GM23248 (cell line): ENCODE measurements around the gene RHO. TPM values are rescaled to one million over a fixed set of nuclear protein-coding genes. Genes with fewer than 3 reads are reported as not detected.

ENCODE experiments used
- DNase-seq: peaks from one replicate; pipeline ENCODE4 v3.0.0-alpha.2; 2015
- H2AFZ ChIP-seq: fragments of 200-600 bp; sonication (generic); 2 replicates; pipeline ENCODE4 v1.6.1; 2016; ENCODE audit warnings: antibody characterized with exemption
- H3F3A ChIP-seq: fragments of 200-600 bp; sonication (generic); 2 replicates; pipeline ENCODE4 v1.6.1; 2016; ENCODE audit warnings: mild to moderate bottlenecking, antibody characterized with exemption, mixed run types; ENCODE audit not compliant: insufficient read depth
- H3K27ac ChIP-seq: fragments of 200-600 bp; sonication (generic); 2 replicates; pipeline ENCODE4 v1.5.1; 2016; ENCODE audit warnings: mild to moderate bottlenecking
- H3K27me3 ChIP-seq: fragments of 200-600 bp; sonication (generic); replicated peaks from 2 replicates; pipeline ENCODE4 v1.6.1; 2016; ENCODE audit warnings: mild to moderate bottlenecking; ENCODE audit not compliant: insufficient read depth
- H3K36me3 ChIP-seq: fragments of 200-600 bp; sonication (generic); 2 replicates; pipeline ENCODE4 v1.6.1; 2016; ENCODE audit warnings: low read depth, mild to moderate bottlenecking
- H3K4me1 ChIP-seq: fragments of 200-600 bp; sonication (generic); 2 replicates; pipeline ENCODE4 v1.6.1; 2016; ENCODE audit warnings: mild to moderate bottlenecking; ENCODE audit not compliant: insufficient read depth
- H3K4me2 ChIP-seq: fragments of 200-600 bp; sonication (generic); one replicate; pipeline ENCODE4 v1.6.1; 2016; ENCODE audit warnings: mild to moderate bottlenecking; ENCODE audit not compliant: unreplicated experiment
- H3K4me3 ChIP-seq: fragments of 200-600 bp; sonication (generic); 2 replicates; pipeline ENCODE4 v1.5.1; 2016; ENCODE audit warnings: mild to moderate bottlenecking
- H3K79me2 ChIP-seq: fragments of 200-600 bp; sonication (generic); 2 replicates; pipeline ENCODE4 v1.6.1; 2016; ENCODE audit warnings: mild to moderate bottlenecking; ENCODE audit not compliant: insufficient read depth
- H3K9ac ChIP-seq: fragments of 200-600 bp; sonication (generic); 2 replicates; pipeline ENCODE4 v1.6.1; 2016; ENCODE audit warnings: mild to moderate bottlenecking
- H3K9me2 ChIP-seq: fragments of 200-600 bp; sonication (generic); 2 replicates; pipeline ENCODE4 v1.6.1; 2016; ENCODE audit warnings: mixed run types, mild to moderate bottlenecking, moderate library complexity; ENCODE audit not compliant: insufficient read depth
- H3K9me3 ChIP-seq: fragments of 200-600 bp; sonication (generic); one replicate; pipeline ENCODE4 v1.6.1; 2017; ENCODE audit warnings: low read depth
- H4K20me1 ChIP-seq: fragments of 200-600 bp; sonication (generic); 2 replicates; pipeline ENCODE4 v1.6.0; 2016; ENCODE audit not compliant: insufficient read depth
- EZH2 ChIP-seq: fragments of 200-600 bp; sonication (generic); IDR thresholded peaks from 2 replicates; pipeline ENCODE4 v1.6.1; 2018; ENCODE audit warnings: antibody characterized with exemption, mild to moderate bottlenecking; ENCODE audit not compliant: insufficient read depth, poor library complexity, severe bottlenecking
- EZH2phosphoT487 ChIP-seq: fragments of 200-600 bp; sonication (generic); IDR thresholded peaks from 2 replicates; pipeline ENCODE4 v1.6.1; 2018; ENCODE audit warnings: antibody characterized with exemption, moderate library complexity, mild to moderate bottlenecking, low read depth; ENCODE audit not compliant: insufficient read depth
- WGBS, 2 experiments: methylation state at CpG; one replicate each; pipeline ENCODE4 v1.1.6; 2015 to 2017; ENCODE audit warnings: low lambda C conversion rate in 2 of 2, low coverage in 1 of 2; ENCODE audit errors: missing lambda C conversion rate in 2 of 2; 5-methylcytosine and 5-hydroxymethylcytosine counted together
- in situ Hi-C: fragments of 300-500 bp; cut with MboI; formaldehyde crosslinking; loops from 2 replicates; pipeline ENCODE4 v1.15.0; 2020
- polyA plus RNA-seq: library from polyadenylated mRNA; unstranded; fragments of >200 nt; fragmentation: Nextera tagmentation; extraction: Ambion mirVana; gene quantifications from 2 replicates; pipeline ENCODE4 v1.2.1, GENCODE V29; 2016
- total RNA-seq: library from RNA; depleted of rRNA; stranded (reverse); fragments of >200 nt; shearing (Covaris generic); gene quantifications from 2 replicates; pipeline ENCODE4 v1.2.3, GENCODE V29; 2014

RHO gene
- total and polyA plus RNA-seq, 2 experiments from 2014 or later: not detected

DNA sequence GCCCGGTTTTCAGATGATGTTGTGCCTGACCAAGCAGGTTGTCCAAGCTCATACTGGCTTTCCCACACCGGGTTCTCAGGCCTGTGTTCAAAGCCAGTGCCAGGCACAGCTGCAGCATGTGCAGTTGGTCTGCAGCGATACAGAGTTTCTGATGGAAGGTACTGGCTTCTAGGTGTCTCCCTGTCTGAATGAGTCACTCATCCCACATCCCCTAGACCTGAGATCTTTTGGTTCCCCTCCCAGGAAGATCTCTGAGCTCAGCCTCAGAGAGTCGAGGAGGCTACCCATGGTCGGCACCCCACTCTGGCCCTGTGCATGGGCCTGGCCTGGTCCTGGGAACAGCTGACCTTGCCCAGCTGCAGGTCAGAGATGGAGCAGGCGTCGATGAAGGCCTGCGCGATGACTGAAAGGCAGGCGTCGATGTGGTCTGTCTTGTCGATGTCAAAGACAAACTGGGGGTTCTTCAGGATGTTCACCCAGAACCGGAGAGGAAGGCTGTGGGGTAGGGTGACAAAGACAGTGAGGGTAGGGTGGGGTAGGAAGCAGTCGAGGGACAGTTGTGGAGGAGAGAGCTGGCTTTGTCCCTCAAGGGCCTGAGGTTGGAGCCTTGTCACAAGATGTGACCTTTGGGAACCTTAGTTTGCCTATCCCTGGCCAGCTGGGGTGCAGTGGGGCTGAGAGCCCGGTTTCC lies 29.8 kb downstream of the RHO start:
- in situ Hi-C loops: no loop called here
- Histone ChIP-seq H3K4me2 (peak overlapping the region; percentile 33), H4K20me1 (no peaks in the 10 kb centered on the region), H3K9me3 (no peaks in the 10 kb centered on the region), H3K79me2 (no peaks in the 10 kb centered on the region), H3K4me3 (no peak overlapping the region), H3K27me3 (no peaks in the 10 kb centered on the region), H3F3A (peaks cover 29% of the 10 kb centered on the region; the same call in 1 of the 2 replicates), H3K4me1 (peaks cover 36% of the 10 kb centered on the region), H3K9me2 (no peaks in the 10 kb centered on the region), H3K9ac (peak overlapping the region; percentile 36), H3K36me3 (peaks cover 4% of the 10 kb centered on the region; the same call in 1 of the 2 replicates), H3K27ac (peak overlapping the region; percentile 65), H2AFZ (no peak overlapping the region)
- WGBS, 2 experiments: 77 to 83% methylated on average over 15 of the region's 15 CpGs
- DNase-seq: peak; percentile 28
- TF ChIP-seq EZH2: no peak
- no peak for TF ChIP-seq EZH2phosphoT487

DNA sequence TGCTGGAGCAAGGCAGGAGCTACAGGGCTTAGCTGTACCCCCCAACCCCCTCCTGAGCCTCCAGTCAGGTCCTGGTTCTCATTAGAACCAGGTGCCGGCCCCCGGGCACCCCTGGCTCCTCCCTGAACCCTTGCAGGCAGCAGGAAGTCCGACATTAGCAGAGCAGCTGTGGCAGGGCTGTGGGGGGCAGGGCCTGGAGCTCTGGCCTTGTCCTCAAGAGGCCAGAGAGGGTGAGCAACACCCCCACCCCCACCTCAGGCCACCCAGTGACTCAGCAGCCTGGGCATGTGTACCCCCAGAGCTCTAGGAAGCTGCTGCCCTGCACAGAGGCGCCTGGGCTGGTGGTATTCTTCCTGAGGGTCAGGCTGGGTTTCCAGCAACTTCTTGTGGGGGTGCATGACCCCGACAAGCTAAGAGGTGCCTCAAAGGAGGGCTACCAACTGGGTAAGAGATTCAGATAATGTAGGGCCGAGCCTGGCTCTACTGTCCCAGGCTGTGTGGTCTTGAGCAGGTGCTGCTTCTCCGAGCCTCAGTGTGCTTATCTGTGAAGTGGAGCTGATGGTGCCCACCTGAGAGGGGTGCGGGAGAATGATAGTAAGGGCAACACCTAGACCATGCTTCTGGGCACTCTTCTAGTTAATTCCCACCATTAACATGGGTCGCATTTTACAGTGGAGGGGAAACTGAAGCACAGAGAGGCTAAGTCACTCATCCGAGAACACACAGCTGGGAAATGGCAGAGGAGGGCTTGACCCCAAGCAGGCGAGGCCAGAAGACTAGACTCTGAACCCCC lies 30.5 kb downstream of the RHO start:
- no peak overlapping the region for H3K4me3 ChIP-seq
- in situ Hi-C loops: no loop called here
- peak overlapping the region; percentile 33 for H3K4me2 ChIP-seq
- H3K9me2 ChIP-seq: no peaks in the 10 kb centered on the region
- H3K27ac ChIP-seq: peak overlapping the region; percentile 65
- no peaks in the 10 kb centered on the region for H3K27me3 ChIP-seq
- no peaks in the 10 kb centered on the region for H4K20me1 ChIP-seq
- H3K79me2 ChIP-seq: no peaks in the 10 kb centered on the region
- H3K9ac ChIP-seq: peak overlapping the region; percentile 36
- peaks cover 36% of the 10 kb centered on the region for H3K4me1 ChIP-seq
- H3F3A ChIP-seq: peaks cover 29% of the 10 kb centered on the region; the same call in 1 of the 2 replicates
- H3K36me3 ChIP-seq: peaks cover 4% of the 10 kb centered on the region; the same call in 1 of the 2 replicates
- WGBS, 2 experiments: 66 to 67% methylated on average over 11 of the region's 11 CpGs
- DNase-seq: peak; percentile 79
- TF ChIP-seq EZH2phosphoT487 (no peak), EZH2 (no peak)
- no peak overlapping the region for H2AFZ ChIP-seq
- no peaks in the 10 kb centered on the region for H3K9me3 ChIP-seq

DNA sequence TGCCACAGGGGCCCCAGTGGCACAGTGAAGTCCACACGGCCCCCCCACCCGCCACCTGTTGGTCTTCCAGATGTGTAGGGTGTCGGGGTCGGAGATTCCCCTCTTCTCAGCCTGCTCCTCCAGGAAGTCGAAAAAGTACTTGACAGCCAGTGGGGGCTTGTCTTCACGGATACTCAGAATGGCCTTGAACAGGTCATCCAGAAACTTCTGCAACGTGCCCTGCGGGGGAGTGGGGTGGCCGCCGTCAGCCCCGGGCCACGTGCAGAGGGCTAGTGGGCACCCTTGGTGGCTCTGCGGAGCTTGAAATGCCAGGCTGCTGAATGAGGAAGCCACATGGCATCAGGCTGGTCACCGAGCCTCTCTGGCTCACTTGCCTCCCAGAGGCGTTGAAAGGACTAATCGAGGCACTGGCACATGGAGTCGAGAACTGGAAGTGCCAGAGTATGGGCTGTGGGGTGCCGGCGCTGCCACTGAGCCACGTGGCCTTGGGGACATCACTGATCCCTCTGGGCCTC lies 31.2 kb downstream of the RHO start:
- Histone ChIP-seq H3K4me1 (peaks cover 36% of the 10 kb centered on the region), H3K9ac (no peak overlapping the region), H3K4me3 (0 out of 2 replicates have a peak overlapping the region, but pooled peaks have one; percentile 55), H4K20me1 (no peaks in the 10 kb centered on the region), H2AFZ (no peak overlapping the region), H3K36me3 (peaks cover 4% of the 10 kb centered on the region; the same call in 1 of the 2 replicates), H3K79me2 (no peaks in the 10 kb centered on the region), H3K27me3 (no peaks in the 10 kb centered on the region), H3F3A (peaks cover 29% of the 10 kb centered on the region; the same call in 1 of the 2 replicates), H3K4me2 (peak overlapping the region; percentile 89), H3K9me3 (no peaks in the 10 kb centered on the region), H3K9me2 (no peaks in the 10 kb centered on the region), H3K27ac (peak overlapping the region; percentile 91)
- 84% methylated on average over 20 of the region's 20 CpGs for WGBS, 2 experiments
- no peak for DNase-seq
- no peak for TF ChIP-seq EZH2phosphoT487
- no peak for TF ChIP-seq EZH2
- in situ Hi-C loops: no loop called here

DNA sequence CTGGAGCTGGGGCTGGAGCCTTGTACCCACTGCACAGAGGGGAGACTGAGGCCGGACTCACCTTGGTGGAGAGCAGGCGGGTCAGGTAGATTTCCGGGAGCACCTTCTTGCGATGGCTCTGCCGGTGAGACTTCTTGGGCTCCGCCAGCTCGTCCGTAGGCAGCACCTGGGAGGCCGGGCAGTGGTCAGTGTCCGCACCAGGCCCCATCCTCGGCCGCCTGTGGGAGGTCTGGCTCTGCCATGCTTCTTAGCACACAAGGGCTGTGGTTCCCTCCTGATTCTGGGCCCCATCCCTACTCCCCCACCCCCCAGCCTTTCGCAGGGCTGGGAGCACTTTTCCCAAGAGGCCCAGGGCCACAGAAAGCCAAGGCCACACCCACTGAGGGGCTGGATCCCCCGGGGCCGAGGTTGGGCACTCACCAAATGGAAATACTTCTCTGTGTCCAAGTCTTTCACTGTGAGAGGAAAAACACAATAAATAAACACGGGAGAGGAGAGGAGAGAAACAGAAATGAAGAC lies 31.9 kb downstream of the RHO start:
- Histone ChIP-seq H3K36me3 (peaks cover 4% of the 10 kb centered on the region; the same call in 1 of the 2 replicates), H3K27ac (peak overlapping the region; percentile 91), H3F3A (peaks cover 29% of the 10 kb centered on the region; the same call in 1 of the 2 replicates), H3K9me3 (no peaks in the 10 kb centered on the region), H2AFZ (peak overlapping the region; percentile 81), H3K4me3 (peak overlapping the region; percentile 55), H3K9ac (peak overlapping the region; percentile 78), H3K9me2 (no peaks in the 10 kb centered on the region), H3K4me1 (peaks cover 36% of the 10 kb centered on the region), H3K27me3 (no peaks in the 10 kb centered on the region), H4K20me1 (no peaks in the 10 kb centered on the region), H3K79me2 (no peaks in the 10 kb centered on the region), H3K4me2 (peak overlapping the region; percentile 89)
- TF ChIP-seq EZH2 (no peak), EZH2phosphoT487 (no peak)
- 52 to 60% methylated on average over 14 to 16 of the region's 16 CpGs for WGBS, 2 experiments
- in situ Hi-C loops: no loop called here
- DNase-seq: peak; percentile 68
